Neural progenitor cell (in vitro differentiated cells): ENCODE results near the gene NOS3.

Experiments
- CTCF ChIP-seq: fragments of 200-600 bp; sonication (generic); IDR thresholded peaks from 2 replicates; pipeline ENCODE4 v1.5.1; 2017; ENCODE audit warnings: antibody characterized with exemption, mild to moderate bottlenecking
- EZH2 ChIP-seq: fragments of 200-600 bp; sonication (generic); IDR thresholded peaks from 2 replicates; pipeline ENCODE4 v1.6.1; 2017; ENCODE audit warnings: antibody characterized with exemption, mild to moderate bottlenecking, moderate library complexity

DNA sequence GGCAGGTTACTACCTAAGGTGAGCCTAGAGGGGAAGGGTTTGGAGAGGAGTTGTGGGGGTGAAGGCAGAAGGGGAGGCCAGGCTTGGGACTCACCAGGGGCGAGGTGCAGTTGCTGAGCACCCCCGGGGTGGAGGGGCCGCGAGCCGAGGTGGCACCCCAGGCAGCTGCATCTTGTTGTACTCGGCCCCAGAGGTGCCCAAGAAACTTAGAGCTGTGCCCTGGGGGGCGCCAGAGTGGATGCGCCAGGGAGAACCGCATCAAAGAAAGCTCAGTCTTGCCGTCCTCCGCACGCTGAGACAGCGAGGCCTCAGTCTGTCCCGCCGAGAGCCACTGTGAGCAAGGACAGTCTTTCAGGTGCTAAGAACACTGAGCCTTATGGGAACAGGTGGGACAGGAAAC is 26.1 kb downstream of the NOS3 start:
- TF ChIP-seq CTCF (no peak), EZH2 (no peak)
